Measurements from ENCODE around the gene USP10. TPM values are rescaled to one million over a fixed set of nuclear protein-coding genes. Genes with fewer than 3 reads are reported as not detected.
A peak's percentile ranks its signal among the peaks of the same experiment; 100 is the strongest.

The USP10 gene
- polyA plus RNA-seq, 2 of the 4 experiments (the other 2 are of a cell fraction), result 61.5 to 93.5 TPM

- DNase-seq (ENCODE audit: low read depth in 1 of 2, low spot score in 1 of 2) (no peak), ATAC-seq (no peak), FAIRE-seq (no peak)
- ChIA-PET CTCF (interaction anchor here (0.6 to 18.3 kb wide), 63 partner anchors 8 to 1392 kb away, joined by 3 to 452 read pairs (median 5); partner anchors contain the start of gene CRISPLD2), POLR2A (interaction anchor here (1.1 kb wide), 1 partner anchor 216 kb away, joined by 3 read pairs; no protein-coding TSS in a partner anchor)
- 88% methylated on average over 17 of the region's 17 CpGs for WGBS (ENCODE audit: missing lambda C conversion rate)
- Histone ChIP-seq H3K4me3 (no peak overlapping the region), H3K9me3 (no peaks in the 10 kb centered on the region), H3K4me1 (peaks cover 25% of the 10 kb centered on the region), H3K27ac (no peak overlapping the region), H3K4me2 (no peak overlapping the region)
- TF ChIP-seq USF2 (IDR thresholded peaks at IDR 0.05) (no peak), EHMT2 (IDR thresholded peaks at IDR 0.05; ENCODE audit: low read depth) (no peak), HDAC2 (IDR thresholded peaks at IDR 0.05) (no peak), NR3C1 (IDR thresholded peaks at IDR 0.05) (no peak), ZFP36 (IDR thresholded peaks at IDR 0.05; ENCODE audit: borderline replicate concordance, partially characterized antibody) (no peak), BCL3 (IDR thresholded peaks at IDR 0.05) (no peak)
Measured at GRCh38 chr16:84754956-84755672, 55.3 kb downstream of the USP10 start.

- ATAC-seq (no peak), DNase-seq (ENCODE audit: low read depth in 1 of 2, low spot score in 1 of 2) (no peak)
- CTCF ChIA-PET, result interaction anchor here (1.0 to 18.3 kb wide), 4 partner anchors 10 to 214 kb away, joined by 5 to 452 read pairs (median 210); no protein-coding TSS in a partner anchor
Measured at GRCh38 chr16:84756830-84757229, 57.0 kb downstream of the USP10 start.

GRCh38 chr16:84758627-84759026 lies 58.8 kb downstream of the USP10 start:
- no peak for FAIRE-seq
- ChIA-PET POLR2A (no interaction called here), CTCF (interaction anchor here (1.0 to 18.3 kb wide), 6 partner anchors 12 to 328 kb away, joined by 3 to 452 read pairs (median 6); no protein-coding TSS in a partner anchor)
- ATAC-seq, result no peak
- no peak overlapping the region for H3K4me3 ChIP-seq
- no peak for DNase-seq (ENCODE audit: low read depth in 1 of 2, low spot score in 1 of 2)
- WGBS (ENCODE audit: missing lambda C conversion rate), result 82% methylated on average over 7 of the region's 7 CpGs
- H3K27ac ChIP-seq, result no peak overlapping the region
- no peaks in the 10 kb centered on the region for H3K9me3 ChIP-seq
- H3K4me1 ChIP-seq, result peaks cover 7% of the 10 kb centered on the region; the same call in 2 of the 3 replicates
- no peak for TF ChIP-seq RARB (CRISPR knock-in tag; IDR thresholded peaks at IDR 0.05)
- TF ChIP-seq TFCP2L1 (CRISPR knock-in tag; IDR thresholded peaks at IDR 0.05), result no peak
- TF ChIP-seq HOXB5 (CRISPR knock-in tag; IDR thresholded peaks at IDR 0.05), result no peak
- TF ChIP-seq GATA3 (IDR thresholded peaks at IDR 0.05; ENCODE audit: borderline replicate concordance), result no peak
- H3K4me2 ChIP-seq, result no peak overlapping the region

More at GRCh38 chr16:84756830-84757229, 57.0 kb downstream of the USP10 start:
- no peaks in the 10 kb centered on the region for H3K9me3 ChIP-seq
- no peak overlapping the region for H3K4me3 ChIP-seq
- H3K4me2 ChIP-seq, result no peak overlapping the region
- POLR2A ChIA-PET, result interaction anchor here (0.7 kb wide), 1 partner anchor 181 kb away, joined by 4 read pairs; no protein-coding TSS in a partner anchor
- peaks cover 15% of the 10 kb centered on the region for H3K4me1 ChIP-seq
- WGBS (ENCODE audit: missing lambda C conversion rate), result 41% methylated on average over 2 of the region's 2 CpGs
- H3K27ac ChIP-seq, result no peak overlapping the region
- no peak for FAIRE-seq
- no peak for TF ChIP-seq NPAS2 (CRISPR knock-in tag; IDR thresholded peaks at IDR 0.05; ENCODE audit: borderline replicate concordance)
- TF ChIP-seq EP300 (IDR thresholded peaks at IDR 0.05), result no peak
- peak; percentile 54; the same call in 1 of the 2 replicates for TF ChIP-seq KDM1A (IDR thresholded peaks at IDR 0.05; ENCODE audit: low read depth)

- Histone ChIP-seq H3K27ac (no peak overlapping the region), H3K9me3 (no peaks in the 10 kb centered on the region), H3K4me1 (peaks cover 3% of the 10 kb centered on the region; the same call in 2 of the 3 replicates), H3K4me2 (no peak overlapping the region), H3K4me3 (no peak overlapping the region)
- ChIA-PET CTCF (interaction anchor here (0.9 to 18.3 kb wide), 8 partner anchors 12 to 328 kb away, joined by 3 to 452 read pairs (median 4); no protein-coding TSS in a partner anchor), POLR2A (no interaction called here)
- WGBS (ENCODE audit: missing lambda C conversion rate), result 88% methylated on average over 8 of the region's 8 CpGs
- FAIRE-seq (no peak), DNase-seq (ENCODE audit: low read depth in 1 of 2, low spot score in 1 of 2) (no peak), ATAC-seq (no peak)
- no peak for TF ChIP-seq BCL3 (IDR thresholded peaks at IDR 0.05)
- no peak for TF ChIP-seq HOXA7 (CRISPR knock-in tag; IDR thresholded peaks at IDR 0.05)
- no peak for TF ChIP-seq FOSB (CRISPR knock-in tag; IDR thresholded peaks at IDR 0.05)
- TF ChIP-seq EP300 (IDR thresholded peaks at IDR 0.05), result no peak
- no peak for TF ChIP-seq HOXB5 (CRISPR knock-in tag; IDR thresholded peaks at IDR 0.05)
Measured at GRCh38 chr16:84759061-84759460, 59.3 kb downstream of the USP10 start.

Data from A549 (cell line).